Common myeloid progenitor, CD34-positive (primary cell): ENCODE measurements around the gene LRRC8C.

Experiments
- CTCF ChIA-PET: fragments of 350-600 bp; sonication (Branson Sonifier 250); formaldehyde crosslinking; loops from one replicate; lab custom pipeline; 2021; ENCODE audit warnings: antibody characterized with exemption; lab: Charles Lee
- POLR2A ChIA-PET: fragments of 350-600 bp; sonication (Branson Sonifier 250); formaldehyde crosslinking; loops from one replicate; lab custom pipeline; 2021; ENCODE audit warnings: antibody characterized with exemption; lab: Charles Lee
- DNase-seq, 3 donors: peaks; one replicate each; pipeline versions ENCODE4 v3.0.0 to v3.0.0-alpha.2; 2013
- H3K27ac ChIP-seq, 2 experiments: 1 replicate in 1 of 2; 2 replicates in 1 of 2; pipeline ENCODE4 v1.7.0; 2013; ENCODE audit warnings: inconsistent platforms in 2 of 2, low read length in 2 of 2, mild to moderate bottlenecking in 2 of 2, low read depth in 1 of 2, moderate library complexity in 1 of 2; ENCODE audit not compliant: severe bottlenecking in 2 of 2, insufficient read depth in 1 of 2, poor library complexity in 1 of 2
- H3K27me3 ChIP-seq, 5 experiments: replicated peaks in 2 of 5; 1 replicate in 3 of 5; 2 replicates in 2 of 5; pipeline versions ENCODE4 v1.6.1 to v1.7.0; 2013; ENCODE audit warnings: low read length in 4 of 5, mild to moderate bottlenecking in 2 of 5, moderate library complexity in 2 of 5, inconsistent platforms in 1 of 5; ENCODE audit not compliant: insufficient read depth in 5 of 5, control insufficient read depth in 4 of 5
- H3K36me3 ChIP-seq, 4 experiments: 1 replicate in 2 of 4; 2 replicates in 2 of 4; pipeline versions ENCODE4 v1.6.1 to v1.7.0; 2013; ENCODE audit warnings: low read length in 3 of 4, control low read depth in 1 of 4, mild to moderate bottlenecking in 1 of 4; ENCODE audit not compliant: control insufficient read depth in 4 of 4, insufficient read depth in 4 of 4
- H3K4me1 ChIP-seq, 4 experiments: 1 replicate in 3 of 4; 2 replicates in 1 of 4; pipeline versions ENCODE4 v1.6.1 to v1.7.1; 2013; ENCODE audit warnings: low read length in 3 of 4, mild to moderate bottlenecking in 3 of 4, control low read depth in 1 of 4, inconsistent platforms in 1 of 4, moderate library complexity in 1 of 4; ENCODE audit not compliant: control insufficient read depth in 4 of 4, insufficient read depth in 4 of 4; ENCODE audit errors: control extremely low read depth in 1 of 4
- H3K4me3 ChIP-seq, 7 experiments: 1 replicate in 4 of 7; 2 replicates in 3 of 7; pipeline versions ENCODE4 v1.5.1 to v1.7.0; 2013; ENCODE audit warnings: mild to moderate bottlenecking in 7 of 7, low read length in 6 of 7, moderate library complexity in 6 of 7, inconsistent platforms in 2 of 7, low read depth in 2 of 7, control low read depth in 1 of 7; ENCODE audit not compliant: insufficient read depth in 4 of 7, control insufficient read depth in 1 of 7; ENCODE audit errors: extremely low read depth in 1 of 7
- H3K9me3 ChIP-seq, 5 experiments: 1 replicate in 4 of 5; 2 replicates in 1 of 5; pipeline versions ENCODE4 v1.6.1 to v1.7.1; 2013; ENCODE audit warnings: low read length in 4 of 5, mild to moderate bottlenecking in 2 of 5, inconsistent platforms in 1 of 5, low read depth in 1 of 5, moderate library complexity in 1 of 5; ENCODE audit not compliant: control insufficient read depth in 4 of 5, insufficient read depth in 2 of 5; ENCODE audit errors: control extremely low read depth in 1 of 5
- WGBS: methylation state at CpG from one replicate; pipeline ENCODE4 v1.1.5; 2013; ENCODE audit not compliant: insufficient coverage; 5-methylcytosine and 5-hydroxymethylcytosine counted together

Gene LRRC8C

DNA sequence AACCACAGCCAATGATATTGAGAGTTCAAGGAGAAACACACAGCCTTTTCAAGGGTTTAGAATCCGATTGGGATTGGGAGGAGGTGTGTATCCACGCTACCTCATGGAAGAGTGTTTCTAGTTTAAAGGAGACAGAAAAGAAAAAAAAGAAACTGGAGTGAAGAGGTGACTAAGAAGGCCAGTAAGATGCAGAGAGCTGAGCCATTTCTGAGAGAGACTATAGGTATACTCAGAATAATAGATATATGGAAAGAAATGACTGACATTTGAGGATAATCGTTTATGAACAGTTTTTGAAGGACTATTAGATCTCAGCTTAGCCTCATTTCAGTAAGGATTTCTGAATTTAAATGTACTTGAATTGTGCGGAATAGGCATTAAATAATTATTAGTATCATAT, 42.8 kb downstream of the LRRC8C start:
- WGBS, result 96% methylated on average over 2 of the region's 4 CpGs
- CTCF ChIA-PET, result interaction anchor here (0.9 to 1.5 kb wide), 2 partner anchors 8 to 48 kb away, joined by 3 read pairs; no protein-coding TSS in a partner anchor
- no peak for DNase-seq
- Histone ChIP-seq H3K27me3 (no peaks in the 10 kb centered on the region), H3K27ac (no peak overlapping the region), H3K9me3 (no peaks in the 10 kb centered on the region), H3K4me1 (peaks cover 0 to 6% (median 1%) of the 10 kb centered on the region in 4 experiments), H3K4me3 (no peak overlapping the region), H3K36me3 (peaks cover 0 to 3% (median 0%) of the 10 kb centered on the region in 4 experiments)
- POLR2A ChIA-PET, result no interaction called here

DNA sequence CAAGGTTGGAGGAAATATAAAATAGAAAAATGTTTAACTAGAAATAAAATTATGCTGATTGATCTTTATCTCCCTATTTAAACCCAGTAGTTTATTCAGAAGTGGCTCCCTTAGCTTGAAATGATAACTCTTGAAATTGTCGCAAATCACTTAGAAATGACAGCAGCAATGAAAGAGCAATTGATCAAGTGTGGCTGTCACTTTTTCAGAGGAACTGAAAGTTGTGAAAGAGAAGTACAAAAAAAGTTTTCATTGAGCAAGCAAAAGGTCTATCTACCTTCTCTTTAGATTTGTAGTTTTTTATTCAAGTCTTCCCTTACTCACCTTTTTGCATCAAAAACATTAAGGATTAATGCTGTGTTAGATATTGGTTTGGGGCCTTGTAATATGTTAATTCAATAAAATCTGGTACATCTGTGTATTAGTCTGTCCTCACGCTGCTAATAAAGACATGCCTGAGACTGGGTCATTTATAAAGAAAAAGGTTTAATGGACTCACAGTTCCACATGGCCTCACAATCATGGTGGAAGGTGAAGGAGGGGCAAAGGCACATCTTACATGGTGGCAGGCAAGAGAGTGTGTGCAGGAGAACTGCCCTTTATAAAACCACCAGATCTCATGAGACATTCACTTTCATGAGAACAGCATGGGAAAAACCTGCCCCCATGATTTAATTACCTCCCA, 48.3 kb downstream of the LRRC8C start:
- H3K27ac ChIP-seq, result no peak overlapping the region
- no peak overlapping the region for H3K4me3 ChIP-seq
- H3K36me3 ChIP-seq, result peaks cover under 1 to 6% (median 3%) of the 10 kb centered on the region in 4 experiments
- no peaks in the 10 kb centered on the region for H3K27me3 ChIP-seq
- H3K9me3 ChIP-seq, result peaks cover 0 to 4% (median 3%) of the 10 kb centered on the region in 5 experiments
- ChIA-PET CTCF (no interaction called here), POLR2A (no interaction called here)
- no peak for DNase-seq
- WGBS, result 100% methylated on average over 1 of the region's 2 CpGs
- no peaks in the 10 kb centered on the region for H3K4me1 ChIP-seq

GRCh38 chr1:89682611-89683010, 49.7 kb downstream of the LRRC8C start:
- H3K4me3 ChIP-seq, result no peak overlapping the region
- POLR2A ChIA-PET, result no interaction called here
- no peak for DNase-seq
- H3K27ac ChIP-seq, result no peak overlapping the region
- peaks cover 7 to 19% (median 9%) of the 10 kb centered on the region in 4 experiments for H3K36me3 ChIP-seq
- peaks cover 0 to 4% (median 3%) of the 10 kb centered on the region in 5 experiments for H3K9me3 ChIP-seq
- H3K4me1 ChIP-seq, result no peaks in the 10 kb centered on the region
- CTCF ChIA-PET, result interaction anchor here (1.2 kb wide), 2 partner anchors 9 to 12 kb away, joined by 3 to 4 read pairs; no protein-coding TSS in a partner anchor
- no peaks in the 10 kb centered on the region for H3K27me3 ChIP-seq

- Histone ChIP-seq H3K4me3 (no peak overlapping the region), H3K27me3 (no peaks in the 10 kb centered on the region), H3K9me3 (peaks cover 0 to 4% (median 3%) of the 10 kb centered on the region in 5 experiments), H3K4me1 (no peaks in the 10 kb centered on the region), H3K36me3 (peaks cover 8 to 36% (median 14%) of the 10 kb centered on the region in 4 experiments), H3K27ac (no peak overlapping the region)
- POLR2A ChIA-PET, result no interaction called here
- whole genome bisulfite sequencing, result no CpG with 5 or more reads among the region's 2 CpGs
- DNase-seq, result no peak
- CTCF ChIA-PET, result no interaction called here
Measured at GRCh38 chr1:89685461-89685860, 52.5 kb downstream of the LRRC8C start.

DNA sequence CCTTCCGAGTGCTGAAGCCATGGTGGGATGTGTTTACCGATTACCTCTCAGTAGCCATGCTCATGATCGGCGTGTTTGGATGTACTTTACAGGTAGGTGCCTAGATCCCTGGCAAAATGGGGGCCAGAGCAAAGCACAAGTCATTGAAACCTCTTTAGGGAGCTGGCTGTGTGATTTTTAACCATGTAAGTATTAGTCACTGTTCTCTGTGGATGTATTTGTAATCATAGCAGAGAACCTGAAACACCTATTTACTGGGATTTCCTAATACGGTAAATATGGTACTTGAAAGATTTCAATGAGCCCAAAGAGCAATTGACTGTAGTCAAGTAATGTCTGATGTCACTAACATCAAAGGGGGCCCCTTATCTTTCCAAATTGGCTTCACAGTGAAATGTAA, 53.6 kb downstream of the LRRC8C start:
- Histone ChIP-seq H3K27me3 (no peaks in the 10 kb centered on the region), H3K9me3 (peaks cover 0 to 2% (median under 1%) of the 10 kb centered on the region in 5 experiments), H3K4me3 (no peak overlapping the region), H3K4me1 (peaks cover 0 to 2% (median 0%) of the 10 kb centered on the region in 4 experiments), H3K36me3 (peaks cover 10 to 39% (median 16%) of the 10 kb centered on the region in 4 experiments), H3K27ac (no peak overlapping the region)
- 97% methylated on average over 5 of the region's 5 CpGs for whole genome bisulfite sequencing
- DNase-seq, result no peak
- CTCF ChIA-PET, result interaction anchor here (1.3 to 1.8 kb wide), 4 partner anchors 9 to 78 kb away, joined by 3 to 8 read pairs (median 4); no protein-coding TSS in a partner anchor
- POLR2A ChIA-PET, result no interaction called here

GRCh38 chr1:89687254-89687653, 54.3 kb downstream of the LRRC8C start:
- CTCF ChIA-PET, result interaction anchor here (1.3 to 1.8 kb wide), 4 partner anchors 9 to 77 kb away, joined by 3 to 8 read pairs (median 4); no protein-coding TSS in a partner anchor
- peaks cover 0 to 10% (median 3%) of the 10 kb centered on the region in 4 experiments for H3K4me1 ChIP-seq
- H3K27ac ChIP-seq, result no peak overlapping the region
- no peaks in the 10 kb centered on the region for H3K27me3 ChIP-seq
- no peak overlapping the region for H3K4me3 ChIP-seq
- peaks cover 10 to 39% (median 16%) of the 10 kb centered on the region in 4 experiments for H3K36me3 ChIP-seq
- no peaks in the 10 kb centered on the region for H3K9me3 ChIP-seq
- POLR2A ChIA-PET, result no interaction called here
- DNase-seq, result no peak

DNA sequence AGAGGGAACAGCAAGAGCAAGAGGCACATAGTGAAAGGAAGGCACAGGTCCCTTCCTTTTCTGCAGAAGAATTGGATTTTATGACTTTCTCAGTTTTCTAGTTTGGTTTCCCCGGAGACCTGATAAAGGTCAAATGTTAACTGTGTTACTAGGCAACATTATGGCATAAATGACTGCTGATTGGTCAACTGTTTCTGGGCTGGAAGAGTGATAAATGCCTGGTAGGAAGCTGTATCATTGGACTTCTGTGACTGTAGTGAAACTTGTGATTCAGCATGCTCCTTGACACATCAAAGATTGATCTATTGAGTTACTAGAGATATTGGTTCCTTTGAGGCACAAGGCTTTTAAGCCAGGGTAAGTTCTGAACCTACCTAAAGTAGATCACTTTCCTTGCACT, 55.7 kb downstream of the LRRC8C start:
- no peaks in the 10 kb centered on the region for H3K9me3 ChIP-seq
- no peak for DNase-seq
- no peak overlapping the region for H3K4me3 ChIP-seq
- POLR2A ChIA-PET, result no interaction called here
- WGBS, result no CpG with 5 or more reads among the region's 1 CpG
- no peaks in the 10 kb centered on the region for H3K27me3 ChIP-seq
- CTCF ChIA-PET, result interaction anchor here (1.8 kb wide), 1 partner anchor 18 kb away, joined by 8 read pairs; no protein-coding TSS in a partner anchor
- H3K36me3 ChIP-seq, result peaks cover 10 to 39% (median 16%) of the 10 kb centered on the region in 4 experiments
- H3K27ac ChIP-seq, result no peak overlapping the region
- H3K4me1 ChIP-seq, result peaks cover 5 to 23% (median 15%) of the 10 kb centered on the region in 4 experiments
